ENCODE measurements around the gene HOXC6. TPM values are rescaled to one million over a fixed set of nuclear protein-coding genes. Genes with fewer than 3 reads are reported as not detected.
"Not testable (repeated sequence)": the region's sequence is repeated elsewhere in the genome, so short reads cannot be mapped to it uniquely, and the experiment has no call there.

HOXC6 gene
- total RNA-seq, 1 donor from 2014 or later: 1.1 TPM

GRCh38 chr12:54068418-54069070, 40.3 kb downstream of the HOXC6 start:
- DNase-seq (ENCODE audit: low read depth): no peak
- no peak for TF ChIP-seq CTCF (IDR thresholded peaks at IDR 0.05; ENCODE audit: insufficient read depth, low read length, poor library complexity, severe bottlenecking)
- Histone ChIP-seq H3K36me3 (ENCODE audit: control insufficient read depth, insufficient read depth, low read length) (no peaks in the 10 kb centered on the region), H3K27me3 (ENCODE audit: control insufficient read depth, insufficient read depth, low read length) (no peaks in the 10 kb centered on the region), H3K4me3 (ENCODE audit: low read depth, low read length) (no peak overlapping the region)

DNA sequence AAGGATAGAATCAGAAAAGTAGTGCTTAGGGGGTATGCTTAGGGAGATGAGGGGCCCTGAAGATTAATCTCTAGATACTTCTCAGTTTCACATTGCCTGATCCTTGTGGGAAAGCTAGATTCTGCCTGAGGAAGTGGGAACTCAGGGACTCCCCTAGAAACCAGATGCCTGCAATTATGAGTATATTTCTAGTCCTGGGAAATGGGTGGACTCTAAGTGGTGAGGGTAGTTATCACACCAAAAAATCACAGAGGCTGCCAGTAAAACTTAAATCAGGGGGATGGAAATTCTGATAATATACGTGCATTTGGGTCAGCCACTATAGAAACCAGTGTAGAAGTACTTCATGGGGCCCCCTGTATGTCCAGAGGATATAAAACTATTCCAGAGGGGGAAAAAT, 43.7 kb downstream of the HOXC6 start:
- no peak for DNase-seq (ENCODE audit: low read depth)
- no peak for TF ChIP-seq CTCF (IDR thresholded peaks at IDR 0.05; ENCODE audit: insufficient read depth, low read length, poor library complexity, severe bottlenecking)
- H3K36me3 ChIP-seq (ENCODE audit: control insufficient read depth, insufficient read depth, low read length): no peaks in the 10 kb centered on the region
- H3K27me3 ChIP-seq (ENCODE audit: control insufficient read depth, insufficient read depth, low read length): no peaks in the 10 kb centered on the region
- H3K4me3 ChIP-seq (ENCODE audit: low read depth, low read length): no peak overlapping the region

GRCh38 chr12:54074308-54074707, 46.1 kb downstream of the HOXC6 start:
- H3K27me3 ChIP-seq (ENCODE audit: control insufficient read depth, insufficient read depth, low read length): no peaks in the 10 kb centered on the region
- no peak for TF ChIP-seq CTCF (IDR thresholded peaks at IDR 0.05; ENCODE audit: insufficient read depth, low read length, poor library complexity, severe bottlenecking)

DNA sequence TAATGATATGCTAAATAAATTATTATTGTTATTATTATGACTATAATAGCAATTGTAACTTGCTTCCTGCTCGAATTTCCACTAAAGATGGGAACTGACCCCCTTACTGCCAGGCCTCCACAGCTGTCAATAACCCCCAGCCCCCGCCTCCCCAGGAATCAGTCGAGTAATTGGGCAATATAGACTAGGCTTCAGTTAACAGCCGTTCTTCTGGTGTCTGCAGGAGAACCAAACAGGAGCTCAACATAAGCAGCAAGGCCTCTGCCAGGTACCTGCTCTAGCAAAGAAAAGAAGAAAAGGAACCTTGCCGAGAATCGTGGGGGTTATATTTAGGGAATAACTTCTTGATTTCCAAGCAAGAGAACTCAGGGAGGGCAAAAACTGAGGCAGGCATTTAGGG, 47.2 kb downstream of the HOXC6 start:
- no peak overlapping the region for H3K4me3 ChIP-seq (ENCODE audit: low read depth, low read length)
- no peaks in the 10 kb centered on the region for H3K27me3 ChIP-seq (ENCODE audit: control insufficient read depth, insufficient read depth, low read length)
- TF ChIP-seq CTCF (IDR thresholded peaks at IDR 0.05; ENCODE audit: insufficient read depth, low read length, poor library complexity, severe bottlenecking): no peak
- DNase-seq (ENCODE audit: low read depth): no peak
- H3K36me3 ChIP-seq (ENCODE audit: control insufficient read depth, insufficient read depth, low read length): no peaks in the 10 kb centered on the region

More at GRCh38 chr12:54074308-54074707, 46.1 kb downstream of the HOXC6 start:
- H3K36me3 ChIP-seq (ENCODE audit: control insufficient read depth, insufficient read depth, low read length): no peaks in the 10 kb centered on the region
- no peak overlapping the region for H3K4me3 ChIP-seq (ENCODE audit: low read depth, low read length)
- no peak for DNase-seq (ENCODE audit: low read depth)

- DNase-seq (ENCODE audit: low read depth): no peak
- H3K27me3 ChIP-seq (ENCODE audit: control insufficient read depth, insufficient read depth, low read length): no peaks in the 10 kb centered on the region
- no peak for TF ChIP-seq CTCF (IDR thresholded peaks at IDR 0.05; ENCODE audit: insufficient read depth, low read length, poor library complexity, severe bottlenecking)
- no peaks in the 10 kb centered on the region for H3K36me3 ChIP-seq (ENCODE audit: control insufficient read depth, insufficient read depth, low read length)
- no peak overlapping the region for H3K4me3 ChIP-seq (ENCODE audit: low read depth, low read length)
Measured at GRCh38 chr12:54075974-54076373, 47.7 kb downstream of the HOXC6 start.

DNA sequence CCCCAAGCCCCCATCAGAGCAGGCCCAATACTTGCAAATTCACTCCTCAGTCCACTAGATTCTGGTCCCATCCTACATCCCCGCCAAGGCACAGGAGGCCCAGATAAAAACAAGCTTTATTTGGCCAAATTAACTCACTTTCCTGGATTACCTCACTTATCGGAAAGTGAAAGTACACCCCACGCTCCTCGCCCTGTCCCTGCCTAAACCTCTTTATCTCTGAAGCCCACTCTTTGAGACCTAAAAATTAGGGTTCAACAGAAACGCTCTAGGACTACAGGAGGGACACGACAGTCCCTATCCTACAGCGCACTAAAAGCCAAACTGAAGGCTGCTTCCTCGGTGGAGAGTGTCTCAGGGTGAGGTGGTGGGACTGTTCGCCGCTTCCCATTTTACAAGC, 49.6 kb downstream of the HOXC6 start:
- H3K4me3 ChIP-seq (ENCODE audit: low read depth, low read length); H3K36me3 ChIP-seq (ENCODE audit: control insufficient read depth, insufficient read depth, low read length); H3K27me3 ChIP-seq (ENCODE audit: control insufficient read depth, insufficient read depth, low read length); DNase-seq (ENCODE audit: low read depth): not testable (repeated sequence)

DNA sequence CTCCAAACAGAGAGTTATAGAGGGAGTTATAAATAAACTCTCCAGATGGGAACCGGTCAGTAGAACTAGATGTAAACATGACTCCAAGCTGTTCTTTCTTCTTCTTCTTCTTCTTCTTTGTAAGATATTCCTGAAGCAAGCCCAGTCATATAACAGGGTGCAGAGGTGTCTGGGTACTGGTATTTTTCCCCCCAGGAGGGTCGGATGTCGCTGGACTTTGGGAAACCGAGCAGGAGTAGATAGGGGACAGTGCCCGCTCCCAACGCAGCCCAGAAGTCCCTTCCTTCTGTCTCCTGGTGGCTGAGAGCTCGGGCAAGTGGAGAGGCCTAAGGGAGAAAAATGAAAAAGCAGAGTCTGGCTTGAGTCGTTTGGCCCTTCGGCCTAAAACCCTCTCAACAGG, 50.9 kb downstream of the HOXC6 start:
- not testable (repeated sequence) for H3K36me3 ChIP-seq (ENCODE audit: control insufficient read depth, insufficient read depth, low read length); H3K27me3 ChIP-seq (ENCODE audit: control insufficient read depth, insufficient read depth, low read length); DNase-seq (ENCODE audit: low read depth); H3K4me3 ChIP-seq (ENCODE audit: low read depth, low read length)

Data from kidney epithelial cell (primary cell).